Measurements from ENCODE around the gene HDGF.

DNA sequence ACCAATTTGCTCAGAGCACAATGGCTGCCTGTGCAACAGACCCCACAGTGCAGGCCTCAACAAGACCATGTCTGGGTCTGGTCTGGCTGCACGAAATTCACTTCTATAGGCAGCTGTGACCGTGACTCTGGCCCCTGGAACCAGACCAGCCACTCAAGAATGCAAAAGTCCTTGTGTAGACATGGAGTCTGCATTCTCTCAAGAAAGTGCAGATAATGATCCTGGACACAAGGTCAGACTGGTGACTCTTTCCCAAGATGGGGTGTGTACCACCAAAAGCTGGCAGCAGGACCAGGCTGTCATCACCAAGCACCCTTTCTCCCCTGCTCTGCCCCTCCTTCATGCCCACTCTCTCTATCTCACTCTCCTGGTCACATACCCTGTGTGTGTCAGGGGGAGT, 30.3 kb downstream of the HDGF start:
- TF ChIP-seq, protein P1, sequence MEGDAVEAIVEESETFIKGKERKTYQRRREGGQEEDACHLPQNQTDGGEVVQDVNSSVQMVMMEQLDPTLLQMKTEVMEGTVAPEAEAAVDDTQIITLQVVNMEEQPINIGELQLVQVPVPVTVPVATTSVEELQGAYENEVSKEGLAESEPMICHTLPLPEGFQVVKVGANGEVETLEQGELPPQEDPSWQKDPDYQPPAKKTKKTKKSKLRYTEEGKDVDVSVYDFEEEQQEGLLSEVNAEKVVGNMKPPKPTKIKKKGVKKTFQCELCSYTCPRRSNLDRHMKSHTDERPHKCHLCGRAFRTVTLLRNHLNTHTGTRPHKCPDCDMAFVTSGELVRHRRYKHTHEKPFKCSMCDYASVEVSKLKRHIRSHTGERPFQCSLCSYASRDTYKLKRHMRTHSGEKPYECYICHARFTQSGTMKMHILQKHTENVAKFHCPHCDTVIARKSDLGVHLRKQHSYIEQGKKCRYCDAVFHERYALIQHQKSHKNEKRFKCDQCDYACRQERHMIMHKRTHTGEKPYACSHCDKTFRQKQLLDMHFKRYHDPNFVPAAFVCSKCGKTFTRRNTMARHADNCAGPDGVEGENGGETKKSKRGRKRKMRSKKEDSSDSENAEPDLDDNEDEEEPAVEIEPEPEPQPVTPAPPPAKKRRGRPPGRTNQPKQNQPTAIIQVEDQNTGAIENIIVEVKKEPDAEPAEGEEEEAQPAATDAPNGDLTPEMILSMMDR (IDR thresholded peaks at IDR 0.05) = no peak
- no peak for TF ChIP-seq POLR2A (IDR thresholded peaks at IDR 0.05)
